ENCODE results near the gene DTYMK.

GRCh38 chr2:241638940-241639339, 47.7 kb downstream of the DTYMK start:
- TF ChIP-seq ZNF37A (tag by site-specific recombination; IDR thresholded peaks at IDR 0.05) (no peak), CTCF (tag by site-specific recombination; IDR thresholded peaks at IDR 0.05) (no peak), TRIM28 (IDR thresholded peaks at IDR 0.05; ENCODE audit: borderline replicate concordance, low read length) (no peak), ZNF785 (tag by site-specific recombination; IDR thresholded peaks at IDR 0.05) (no peak), SCRT2 (tag by site-specific recombination; IDR thresholded peaks at IDR 0.05) (no peak), ZNF10 (tag by site-specific recombination; IDR thresholded peaks at IDR 0.05) (no peak)
- TF ChIP-seq, protein P1, sequence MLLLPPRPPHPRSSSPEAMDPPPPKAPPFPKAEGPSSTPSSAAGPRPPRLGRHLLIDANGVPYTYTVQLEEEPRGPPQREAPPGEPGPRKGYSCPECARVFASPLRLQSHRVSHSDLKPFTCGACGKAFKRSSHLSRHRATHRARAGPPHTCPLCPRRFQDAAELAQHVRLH (tag by site-specific recombination; IDR thresholded peaks at IDR 0.05), result no peak
